Epithelial cell of prostate (primary cell): ENCODE results near the gene CDC7.
A peak's percentile ranks its signal among the peaks of the same experiment; 100 is the strongest.

ENCODE experiments used
- DNase-seq: peaks from one replicate; pipeline ENCODE4 v3.0.0-alpha.2; 2011; ENCODE audit warnings: low read depth, low spot score
- H3K27ac ChIP-seq: fragments of 450-650 bp; 2 replicates; pipeline ENCODE4 v1.5.1; 2017; ENCODE audit warnings: mild to moderate bottlenecking

The CDC7 gene

GRCh38 chr1:91568261-91568660, 67.6 kb downstream of the CDC7 start:
- no peak for DNase-seq

GRCh38 chr1:91569411-91570119, 68.9 kb downstream of the CDC7 start:
- peak; percentile 86 for DNase-seq
- H3K27ac ChIP-seq: peak overlapping the region; percentile 68

More at GRCh38 chr1:91568261-91568660, 67.6 kb downstream of the CDC7 start:
- H3K27ac ChIP-seq: no peak overlapping the region

GRCh38 chr1:91570120-91570448, 69.4 kb downstream of the CDC7 start:
- peak overlapping the region; percentile 68 for H3K27ac ChIP-seq
- DNase-seq: no peak

DNA sequence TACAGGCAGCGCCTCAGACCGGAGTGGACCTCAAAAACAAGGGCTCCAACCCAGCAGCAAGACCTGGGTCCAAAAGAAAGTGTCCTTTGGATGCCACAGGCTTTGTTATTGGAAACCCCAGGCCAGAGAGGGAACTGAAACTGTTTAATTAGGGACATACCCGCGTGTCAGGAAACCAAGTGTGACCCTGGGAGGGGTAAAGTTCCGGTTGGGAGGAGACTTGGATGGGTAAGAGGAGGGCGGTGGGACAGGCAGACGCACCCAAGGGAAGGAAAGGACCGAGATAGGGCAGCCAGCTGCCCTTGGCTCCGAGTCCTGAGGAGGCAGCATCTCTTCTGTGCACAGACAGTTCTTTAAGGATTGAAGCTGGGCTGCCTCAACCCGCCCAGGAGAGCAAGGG, 71.4 kb downstream of the CDC7 start:
- no peak overlapping the region for H3K27ac ChIP-seq
- no peak for DNase-seq
